ENCODE measurements around the gene SLC15A4. TPM values are rescaled to one million over a fixed set of nuclear protein-coding genes. Genes with fewer than 3 reads are reported as not detected.

Gene SLC15A4
- total RNA-seq, 2 experiments from 2014 or later, result 53.3 to 87.3 TPM

DNA sequence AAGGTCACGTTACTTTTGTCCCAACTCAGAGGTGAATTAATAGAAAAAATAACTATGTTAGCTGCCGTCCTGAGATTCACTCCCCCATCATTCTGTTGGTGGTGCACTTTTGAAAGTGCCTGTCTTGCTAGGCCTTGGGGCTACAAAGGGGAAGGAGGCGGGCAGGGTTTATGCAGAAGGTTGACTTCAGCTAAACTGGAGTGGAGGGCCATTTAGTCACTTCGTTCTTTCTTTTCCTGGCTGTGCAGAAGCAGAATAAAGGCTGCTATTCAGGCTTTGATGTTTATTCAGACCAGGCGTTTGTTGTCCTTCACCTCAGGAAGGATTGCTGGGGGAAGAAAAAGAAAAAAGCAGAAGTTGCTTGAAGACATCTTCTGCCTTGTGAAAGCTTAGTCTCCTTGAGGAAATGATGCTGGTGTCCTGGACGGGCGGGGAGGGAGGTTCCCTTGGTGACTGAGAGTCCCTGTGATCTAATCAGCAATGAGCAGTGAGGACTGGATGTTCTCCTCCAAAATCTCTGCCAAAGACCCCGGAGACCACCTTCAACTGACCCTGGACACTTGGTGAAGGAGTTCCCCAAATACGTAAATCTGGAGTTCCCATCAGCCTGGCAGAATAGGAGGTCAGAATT is 33.5 kb upstream of the SLC15A4 start:
- POLR2A ChIA-PET, result interaction anchor here (0.7 to 1.2 kb wide), 2 partner anchors 9 to 27 kb away, joined by 3 read pairs; no protein-coding TSS in a partner anchor
- Histone ChIP-seq H3K36me3 (ENCODE audit: insufficient read depth, low read length) (no peaks in the 10 kb centered on the region), H3K27ac (ENCODE audit: low read depth, low read length, poor library complexity, severe bottlenecking) (no peak overlapping the region), H2AFZ (ENCODE audit: low read length) (no peak overlapping the region), H3K4me2 (ENCODE audit: low read length) (no peak overlapping the region), H3K79me2 (ENCODE audit: insufficient read depth, low read depth, low read length) (no peaks in the 10 kb centered on the region), H3K9me2 (ENCODE audit: insufficient read depth, low read length) (no peaks in the 10 kb centered on the region), H3K4me3 (ENCODE audit: low read depth, low read length, poor library complexity, severe bottlenecking) (no peak overlapping the region), H4K20me1 (ENCODE audit: insufficient read depth, low read length) (no peaks in the 10 kb centered on the region), H3K9me3 (ENCODE audit: low read length) (no peaks in the 10 kb centered on the region), H3K4me1 (ENCODE audit: insufficient read depth, low read length, poor library complexity, severe bottlenecking) (no peaks in the 10 kb centered on the region)
- DNase-seq (ENCODE audit: low spot score), result no peak
- no TSS peak for BruUV-seq (replicated peaks)
- CTCF ChIA-PET (ENCODE audit: unreplicated experiment), result no interaction called here
- TF ChIP-seq, protein P1, sequence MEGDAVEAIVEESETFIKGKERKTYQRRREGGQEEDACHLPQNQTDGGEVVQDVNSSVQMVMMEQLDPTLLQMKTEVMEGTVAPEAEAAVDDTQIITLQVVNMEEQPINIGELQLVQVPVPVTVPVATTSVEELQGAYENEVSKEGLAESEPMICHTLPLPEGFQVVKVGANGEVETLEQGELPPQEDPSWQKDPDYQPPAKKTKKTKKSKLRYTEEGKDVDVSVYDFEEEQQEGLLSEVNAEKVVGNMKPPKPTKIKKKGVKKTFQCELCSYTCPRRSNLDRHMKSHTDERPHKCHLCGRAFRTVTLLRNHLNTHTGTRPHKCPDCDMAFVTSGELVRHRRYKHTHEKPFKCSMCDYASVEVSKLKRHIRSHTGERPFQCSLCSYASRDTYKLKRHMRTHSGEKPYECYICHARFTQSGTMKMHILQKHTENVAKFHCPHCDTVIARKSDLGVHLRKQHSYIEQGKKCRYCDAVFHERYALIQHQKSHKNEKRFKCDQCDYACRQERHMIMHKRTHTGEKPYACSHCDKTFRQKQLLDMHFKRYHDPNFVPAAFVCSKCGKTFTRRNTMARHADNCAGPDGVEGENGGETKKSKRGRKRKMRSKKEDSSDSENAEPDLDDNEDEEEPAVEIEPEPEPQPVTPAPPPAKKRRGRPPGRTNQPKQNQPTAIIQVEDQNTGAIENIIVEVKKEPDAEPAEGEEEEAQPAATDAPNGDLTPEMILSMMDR (conservative IDR thresholded peaks at IDR 0.05; ENCODE audit: low read length), result no peak
- no peak for TF ChIP-seq EZH2phosphoT487 (IDR thresholded peaks at IDR 0.05; ENCODE audit: borderline replicate concordance, low read depth, low read length)
- intact Hi-C loops (cut with micrococcal nuclease; ENCODE audit: unreplicated experiment), result no loop called here

DNA sequence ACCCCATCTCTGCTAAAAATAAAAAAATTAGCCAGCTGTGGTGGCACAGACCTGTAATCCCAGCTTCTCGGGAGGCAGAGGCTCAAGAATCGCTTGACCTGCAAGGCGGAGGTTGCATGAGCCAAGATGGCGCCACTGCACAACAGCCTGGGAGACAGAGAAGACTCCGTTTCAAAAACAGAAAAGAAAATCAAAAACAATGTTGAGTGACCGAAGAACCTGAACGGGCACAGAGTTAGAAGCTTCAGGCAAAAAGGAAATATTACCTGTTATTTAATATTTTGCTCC is 33.0 kb upstream of the SLC15A4 start:
- BruUV-seq (replicated peaks), result no TSS peak
- Histone ChIP-seq H3K9me2 (ENCODE audit: insufficient read depth, low read length) (no peaks in the 10 kb centered on the region), H3K4me1 (ENCODE audit: insufficient read depth, low read length, poor library complexity, severe bottlenecking) (no peaks in the 10 kb centered on the region), H3K4me3 (ENCODE audit: low read depth, low read length, poor library complexity, severe bottlenecking) (no peak overlapping the region), H3K9me3 (ENCODE audit: low read length) (no peaks in the 10 kb centered on the region), H3K79me2 (ENCODE audit: insufficient read depth, low read depth, low read length) (no peaks in the 10 kb centered on the region), H3K27ac (ENCODE audit: low read depth, low read length, poor library complexity, severe bottlenecking) (no peak overlapping the region), H3K4me2 (ENCODE audit: low read length) (no peak overlapping the region), H2AFZ (ENCODE audit: low read length) (no peak overlapping the region), H3K36me3 (ENCODE audit: insufficient read depth, low read length) (no peaks in the 10 kb centered on the region), H4K20me1 (ENCODE audit: insufficient read depth, low read length) (no peaks in the 10 kb centered on the region)
- intact Hi-C loops (cut with micrococcal nuclease; ENCODE audit: unreplicated experiment), result no loop called here
- TF ChIP-seq EZH2phosphoT487 (IDR thresholded peaks at IDR 0.05; ENCODE audit: borderline replicate concordance, low read depth, low read length), result no peak
- TF ChIP-seq, protein P1 (conservative IDR thresholded peaks at IDR 0.05; ENCODE audit: low read length), result no peak
- ChIA-PET CTCF (ENCODE audit: unreplicated experiment) (no interaction called here), POLR2A (interaction anchor here (0.7 kb wide), 1 partner anchor 27 kb away, joined by 3 read pairs; no protein-coding TSS in a partner anchor)
- no peak for DNase-seq (ENCODE audit: low spot score)

DNA sequence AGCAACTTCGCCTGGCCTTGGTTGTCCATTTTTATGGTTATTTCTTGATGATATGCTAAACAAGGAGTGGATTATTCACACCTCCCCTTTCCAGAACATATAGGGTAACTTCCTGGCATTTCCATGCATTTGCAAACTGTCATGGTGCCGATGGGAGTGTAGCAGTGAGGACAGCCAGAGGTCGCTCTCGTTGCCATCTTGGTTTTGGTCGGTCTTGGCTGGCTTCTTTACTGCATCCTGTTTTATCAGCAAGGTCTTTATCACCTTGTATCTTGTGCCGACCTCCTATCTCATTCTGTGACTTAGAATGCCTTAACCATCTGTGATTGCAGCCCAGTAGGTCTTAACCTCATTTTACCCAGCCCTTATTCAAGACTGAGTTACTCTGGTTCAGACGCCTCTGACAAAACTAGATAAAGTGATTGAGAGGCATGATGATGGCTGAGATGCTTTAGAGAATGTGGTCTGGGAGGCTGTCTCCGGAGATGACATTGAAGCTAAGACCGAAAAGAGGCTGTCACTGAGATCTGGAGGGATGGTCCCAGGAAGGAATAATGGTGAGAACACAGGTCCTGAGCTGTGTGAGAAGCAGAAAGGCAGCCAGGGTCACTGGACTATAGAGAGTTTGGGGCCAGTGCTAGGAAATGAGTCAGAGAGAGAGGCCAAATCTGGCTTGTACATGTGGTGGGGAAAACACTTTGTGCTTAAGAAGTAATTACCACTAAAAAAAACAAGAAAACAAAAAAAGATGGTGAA is 32.5 kb upstream of the SLC15A4 start:
- no peak for DNase-seq (ENCODE audit: low spot score)
- ChIA-PET CTCF (ENCODE audit: unreplicated experiment) (no interaction called here), POLR2A (no interaction called here)
- Histone ChIP-seq H2AFZ (ENCODE audit: low read length) (no peak overlapping the region), H4K20me1 (ENCODE audit: insufficient read depth, low read length) (no peaks in the 10 kb centered on the region), H3K27ac (ENCODE audit: low read depth, low read length, poor library complexity, severe bottlenecking) (no peak overlapping the region), H3K4me1 (ENCODE audit: insufficient read depth, low read length, poor library complexity, severe bottlenecking) (no peaks in the 10 kb centered on the region), H3K79me2 (ENCODE audit: insufficient read depth, low read depth, low read length) (no peaks in the 10 kb centered on the region), H3K36me3 (ENCODE audit: insufficient read depth, low read length) (no peaks in the 10 kb centered on the region), H3K9me2 (ENCODE audit: insufficient read depth, low read length) (no peaks in the 10 kb centered on the region), H3K4me2 (ENCODE audit: low read length) (no peak overlapping the region), H3K9me3 (ENCODE audit: low read length) (no peaks in the 10 kb centered on the region), H3K4me3 (ENCODE audit: low read depth, low read length, poor library complexity, severe bottlenecking) (no peak overlapping the region)
- TF ChIP-seq EZH2phosphoT487 (IDR thresholded peaks at IDR 0.05; ENCODE audit: borderline replicate concordance, low read depth, low read length), result no peak
- TF ChIP-seq, protein P1 (conservative IDR thresholded peaks at IDR 0.05; ENCODE audit: low read length), result no peak
- intact Hi-C loops (cut with micrococcal nuclease; ENCODE audit: unreplicated experiment), result no loop called here
- BruUV-seq (replicated peaks), result no TSS peak
